Liver (tissue), 9 donors: ENCODE results near the gene CETN2. TPM values are rescaled to one million over a fixed set of nuclear protein-coding genes. Genes with fewer than 3 reads are reported as not detected.
"Not testable (repeated sequence)": the region's sequence is repeated elsewhere in the genome, so short reads cannot be mapped to it uniquely, and the experiment has no call there.

Experiments
- DNase-seq: peaks from one replicate; pipeline ENCODE4 v3.0.0-alpha.2; 2017; ENCODE audit warnings: low spot score
- H3K27ac ChIP-seq, 2 donors: one replicate each; pipeline ENCODE4 v1.7.0; 2013; ENCODE audit warnings: inconsistent platforms in 2 of 2, low read length in 2 of 2, control low read depth in 1 of 2, low read depth in 1 of 2, mild to moderate bottlenecking in 1 of 2
- H3K27me3 ChIP-seq, 4 donors: one replicate each; pipeline versions ENCODE4 v1.6.1 to v1.7.0; 2013; ENCODE audit warnings: low read length in 3 of 4, inconsistent platforms in 1 of 4, mild to moderate bottlenecking in 1 of 4, moderate library complexity in 1 of 4; ENCODE audit not compliant: control insufficient read depth in 4 of 4, insufficient read depth in 4 of 4
- H3K36me3 ChIP-seq, 4 donors: one replicate each; pipeline versions ENCODE4 v1.6.1 to v1.7.0; 2013; ENCODE audit warnings: low read length in 3 of 4, mild to moderate bottlenecking in 3 of 4, low read depth in 1 of 4, moderate library complexity in 1 of 4; ENCODE audit not compliant: control insufficient read depth in 4 of 4, insufficient read depth in 3 of 4
- H3K4me1 ChIP-seq, 4 donors: one replicate each; pipeline versions ENCODE4 v1.6.1 to v1.7.0; 2013; ENCODE audit warnings: low read length in 3 of 4, mild to moderate bottlenecking in 3 of 4, moderate library complexity in 1 of 4; ENCODE audit not compliant: control insufficient read depth in 4 of 4, insufficient read depth in 4 of 4
- H3K4me3 ChIP-seq, 3 donors: one replicate each; pipeline versions ENCODE4 v1.6.1 to v1.7.0; 2013; ENCODE audit warnings: low read length in 3 of 3, control low read depth in 1 of 3, low read depth in 1 of 3, mild to moderate bottlenecking in 1 of 3
- H3K9ac ChIP-seq, 2 donors: one replicate each; pipeline ENCODE4 v1.7.0; 2013; ENCODE audit warnings: low read length in 2 of 2, mild to moderate bottlenecking in 2 of 2, moderate library complexity in 2 of 2, control low read depth in 1 of 2, low read depth in 1 of 2
- H3K9me3 ChIP-seq, 4 donors: one replicate each; pipeline versions ENCODE4 v1.6.1 to v1.7.0; 2013; ENCODE audit warnings: low read length in 3 of 4; ENCODE audit not compliant: control insufficient read depth in 4 of 4
- CTCF ChIP-seq: fragments of 150-350 bp; IDR thresholded peaks from 2 replicates; pipeline ENCODE4 v1.5.1; 2017; ENCODE audit warnings: improper control_type of control experiment, low read depth, low read length; ENCODE audit not compliant: missing input control
- FOXA1 ChIP-seq: IDR thresholded peaks from 2 replicates; pipeline ENCODE4 v1.6.1; 2016; ENCODE audit warnings: antibody characterized with exemption
- FOXA2 ChIP-seq: IDR thresholded peaks from 2 replicates; pipeline ENCODE4 v1.6.1; 2016; ENCODE audit warnings: antibody characterized with exemption
- HNF4A ChIP-seq, 2 donors: conservative IDR thresholded peaks; 2 replicates each; pipeline ENCODE4 v1.6.1; 2016; ENCODE audit warnings: antibody characterized with exemption in 2 of 2, mild to moderate bottlenecking in 2 of 2
- NR2F2 ChIP-seq: IDR thresholded peaks from 2 replicates; pipeline ENCODE4 v1.6.1; 2016; ENCODE audit warnings: antibody characterized with exemption
- RAD21 ChIP-seq, 2 donors: IDR thresholded peaks; 2 replicates each; pipeline ENCODE4 v1.6.1; 2016; ENCODE audit warnings: antibody characterized with exemption in 2 of 2, mild to moderate bottlenecking in 2 of 2
- REST ChIP-seq: IDR thresholded peaks from 2 replicates; pipeline ENCODE4 v1.6.1; 2016; ENCODE audit warnings: antibody characterized with exemption, mild to moderate bottlenecking
- RXRA ChIP-seq, 2 donors: IDR thresholded peaks; 2 replicates each; pipeline ENCODE4 v1.6.1; 2017 to 2018; ENCODE audit warnings: antibody characterized with exemption in 2 of 2, mild to moderate bottlenecking in 1 of 2
- WGBS: extraction: QIAGEN DNeasy Blood & Tissue Kit; methylation state at CpG from one replicate; pipeline ENCODE4 v1.1.7; 2013; 5-methylcytosine and 5-hydroxymethylcytosine counted together
- polyA plus RNA-seq, 2 donors: library from polyadenylated mRNA; stranded (reverse) in 1 of 2; unstranded in 1 of 2; fragments of 200-250 nt in 1 of 2; fragments of >200 nt in 1 of 2; fragmentation: Nextera tagmentation in 1 of 2; extraction: Ambion mirVana in 1 of 2; gene quantifications; one replicate each; pipeline versions ENCODE4 v1.2.1 to v1.2.3, GENCODE V29; 2013 to 2015
- total RNA-seq, 2 donors: library from RNA; depleted of rRNA; stranded (reverse); fragments of >200 nt; gene quantifications; one replicate each; pipeline ENCODE4 v1.2.3, GENCODE V29; 2014
- donor health status: healthy.
- donor health status: healthy.
- donor health status: healthy.
- donor health status: healthy.
- donor health status: healthy.

Gene CETN2
- total and polyA plus RNA-seq, 4 donors = 10.1 to 24.3 (median 13.7) TPM

GRCh38 chrX:152842772-152843338 is 12.3 kb upstream of the CETN2 start (continued):
- no peak for TF ChIP-seq NR2F2

GRCh38 chrX:152835470-152835869 is 4.9 kb upstream of the CETN2 start:
- not testable (repeated sequence) for DNase-seq, H3K27me3 ChIP-seq, H3K9ac ChIP-seq, H3K4me3 ChIP-seq, H3K9me3 ChIP-seq, H3K27ac ChIP-seq, H3K36me3 ChIP-seq
- 96% methylated on average over 1 of the region's 1 CpG for WGBS
- H3K4me1 ChIP-seq = peaks cover 5 to 25% (median 18%) of the 10 kb centered on the region in 4 donors

GRCh38 chrX:152833378-152833777 is 2.8 kb upstream of the CETN2 start:
- Histone ChIP-seq H3K27ac (peak overlapping the region; percentile 25 to 51), H3K27me3 (no peaks in the 10 kb centered on the region), H3K4me1 (peaks cover 4 to 35% (median 25%) of the 10 kb centered on the region in 4 donors), H3K36me3 (peaks cover 0 to under 1% (median 0%) of the 10 kb centered on the region in 4 donors), H3K9ac (no peak overlapping the region), H3K9me3 (no peaks in the 10 kb centered on the region), H3K4me3 (no peak overlapping the region)
- TF ChIP-seq CTCF (no peak), RXRA (IDR thresholded peaks at IDR 0.05) (peak in 1 of 2 donors; percentile 12), HNF4A (conservative IDR thresholded peaks at IDR 0.05) (peak in 1 of 2 donors; percentile 21), FOXA1 (no peak), FOXA2 (no peak), RAD21 (IDR thresholded peaks at IDR 0.05) (no peak)
- WGBS = 61% methylated on average over 4 of the region's 4 CpGs
- no peak for DNase-seq

GRCh38 chrX:152832520-152832919 is 2.0 kb upstream of the CETN2 start:
- no peaks in the 10 kb centered on the region for H3K27me3 ChIP-seq
- peak overlapping the region in 1 of 3 donors; percentile 78 for H3K4me3 ChIP-seq

More at GRCh38 chrX:152832520-152832919, 2.0 kb upstream of the CETN2 start:
- WGBS = 96% methylated on average over 5 of the region's 5 CpGs
- no peak overlapping the region for H3K27ac ChIP-seq
- H3K4me1 ChIP-seq = peaks cover 4 to 35% (median 25%) of the 10 kb centered on the region in 4 donors
- H3K9me3 ChIP-seq = no peaks in the 10 kb centered on the region
- H3K9ac ChIP-seq = no peak overlapping the region
- no peak for DNase-seq
- TF ChIP-seq REST (no peak), CTCF (no peak)
- peaks cover 0 to 3% (median under 1%) of the 10 kb centered on the region in 4 donors for H3K36me3 ChIP-seq
